ENCODE measurements around the gene RAB17. TPM values are rescaled to one million over a fixed set of nuclear protein-coding genes. Genes with fewer than 3 reads are reported as not detected.

Gene RAB17
- total RNA-seq, 1 donor from 2014 or later, result 6.1 TPM

DNA sequence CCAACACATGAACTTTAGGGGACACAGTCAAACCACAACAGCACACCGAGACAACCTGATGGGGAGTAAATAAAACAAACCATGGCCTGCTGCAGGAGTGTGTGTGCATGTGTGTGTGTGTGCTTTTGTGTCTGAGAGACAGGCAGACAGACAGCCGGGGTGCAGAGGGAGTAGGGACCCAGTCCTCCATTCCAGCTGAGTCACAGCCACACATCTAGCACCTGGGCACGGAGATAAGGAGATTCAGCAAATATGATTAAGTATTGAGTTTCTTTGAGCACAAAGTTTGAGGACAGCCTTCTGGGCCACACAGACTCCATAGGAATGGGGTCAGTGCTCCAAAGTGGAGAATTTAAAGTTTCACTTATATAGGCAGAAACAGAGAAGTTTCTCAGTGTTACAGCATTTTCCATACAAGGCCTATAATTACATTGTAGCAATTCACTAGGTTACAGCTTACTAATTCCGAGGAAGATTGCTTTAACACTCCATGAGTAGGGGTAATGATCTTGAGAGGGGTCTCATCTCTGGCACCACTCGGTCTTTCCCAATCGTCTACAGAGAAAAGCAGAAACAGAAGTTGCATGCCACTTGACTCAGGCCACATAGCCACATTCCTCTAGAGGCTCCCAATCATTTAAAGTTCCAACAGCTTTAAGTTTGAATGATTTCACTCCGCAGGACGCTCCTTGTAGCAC, 55.0 kb downstream of the RAB17 start:
- no peak for DNase-seq (ENCODE audit: low read depth)
- no peak for TF ChIP-seq CTCF (conservative IDR thresholded peaks at IDR 0.05; ENCODE audit: low read depth, low read length)

DNA sequence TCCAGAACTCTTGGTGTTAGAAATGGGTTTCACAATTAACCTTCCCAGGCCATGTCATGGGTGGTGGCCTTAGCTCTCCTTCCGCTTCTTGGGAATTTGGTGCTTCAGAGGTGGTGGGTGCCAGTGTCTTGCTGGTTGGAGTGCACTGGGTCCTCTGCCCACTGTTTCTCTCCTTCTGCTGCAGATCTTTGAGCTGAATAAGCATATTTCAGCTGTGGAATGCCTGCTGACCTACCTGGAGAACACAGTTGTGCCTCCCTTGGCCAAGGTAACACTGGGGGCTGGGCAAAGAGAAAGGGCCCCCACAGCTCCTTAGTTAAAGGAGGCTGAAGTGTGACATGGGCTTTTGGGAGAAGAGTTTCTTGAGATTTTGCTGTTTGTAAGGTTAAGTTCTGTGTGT, 56.2 kb downstream of the RAB17 start:
- TF ChIP-seq CTCF (conservative IDR thresholded peaks at IDR 0.05; ENCODE audit: low read depth, low read length), result no peak
- no peak for DNase-seq (ENCODE audit: low read depth)
- H3K4me3 ChIP-seq (ENCODE audit: low read depth, low read length), result no peak overlapping the region

More for the DNA sequence above, 55.0 kb downstream of the RAB17 start:
- H3K4me3 ChIP-seq (ENCODE audit: low read depth, low read length), result no peak overlapping the region

GRCh38 chr2:237533668-237534161, 56.8 kb downstream of the RAB17 start:
- DNase-seq (ENCODE audit: low read depth), result no peak
- H3K4me3 ChIP-seq (ENCODE audit: low read depth, low read length), result no peak overlapping the region
- no peak for TF ChIP-seq CTCF (conservative IDR thresholded peaks at IDR 0.05; ENCODE audit: low read depth, low read length)

DNA sequence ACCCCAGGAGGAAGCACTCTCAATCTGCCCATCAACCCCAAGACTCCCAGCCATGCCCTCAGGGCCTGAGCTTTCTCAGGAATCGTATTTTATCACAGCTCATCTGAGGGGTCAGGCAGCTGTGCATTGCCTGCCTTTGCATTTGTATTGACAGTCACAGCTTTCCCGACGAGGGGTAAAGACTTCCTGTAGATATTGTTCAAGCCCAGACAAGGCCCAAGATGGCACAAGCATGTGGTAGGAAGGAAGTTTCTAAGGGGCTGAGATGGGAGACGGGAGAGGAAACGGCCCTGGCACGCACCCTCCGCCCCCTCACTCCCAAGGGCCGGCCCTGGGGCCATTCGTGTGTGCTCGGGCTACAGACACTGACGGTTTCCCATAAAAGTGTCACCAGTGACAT, 58.4 kb downstream of the RAB17 start:
- no peak for DNase-seq (ENCODE audit: low read depth)
- no peak overlapping the region for H3K4me3 ChIP-seq (ENCODE audit: low read depth, low read length)
- no peak for TF ChIP-seq CTCF (conservative IDR thresholded peaks at IDR 0.05; ENCODE audit: low read depth, low read length)

DNA sequence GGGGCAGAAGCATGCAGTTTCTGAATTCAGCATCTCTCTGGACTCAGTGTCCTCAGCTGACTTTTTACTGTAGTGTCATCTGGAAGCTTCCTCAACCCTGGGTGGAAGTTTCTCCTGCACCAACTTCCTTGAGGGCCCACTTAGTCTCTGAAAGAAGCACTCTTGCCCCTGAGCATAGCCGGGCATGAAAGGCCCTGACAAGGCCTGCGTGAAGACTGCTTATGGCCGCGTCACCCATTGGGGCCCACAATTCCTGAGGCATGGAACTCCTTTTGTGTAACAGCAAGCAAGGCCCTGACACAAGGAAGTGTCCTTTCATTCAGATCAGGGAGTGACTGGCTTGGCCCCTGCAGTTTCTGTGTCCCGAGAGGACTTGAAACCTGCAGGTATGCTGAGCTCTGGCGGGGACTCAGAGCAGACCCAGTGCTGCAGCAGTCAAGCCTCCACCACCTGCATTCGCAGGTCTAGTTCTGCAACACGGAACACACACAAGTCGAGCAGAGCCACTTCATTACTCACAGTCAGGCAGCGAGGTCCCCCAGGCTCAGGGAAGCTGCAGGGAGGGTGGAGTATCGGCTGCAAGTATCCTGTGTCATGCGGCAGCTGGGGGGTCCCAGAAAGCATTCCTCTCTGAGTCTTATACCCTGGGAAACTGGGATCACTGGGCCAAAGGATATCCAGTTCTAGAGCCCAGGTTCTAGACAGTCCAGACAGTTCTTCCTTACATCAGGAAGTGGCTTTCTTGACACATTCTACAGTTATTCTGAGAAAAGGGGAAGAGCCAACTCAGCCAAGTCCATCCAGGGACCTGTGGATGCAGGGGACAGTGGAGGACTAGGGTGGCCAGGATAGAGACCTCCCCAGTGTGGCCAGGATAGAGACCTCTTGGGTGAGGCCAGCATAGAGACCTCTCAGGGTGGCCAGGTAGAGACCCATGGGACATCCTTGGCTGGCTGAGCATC, 59.8 kb downstream of the RAB17 start:
- DNase-seq (ENCODE audit: low read depth), result no peak
- H3K4me3 ChIP-seq (ENCODE audit: low read depth, low read length), result no peak overlapping the region
- no peak for TF ChIP-seq CTCF (conservative IDR thresholded peaks at IDR 0.05; ENCODE audit: low read depth, low read length)

- H3K4me3 ChIP-seq (ENCODE audit: low read depth, low read length), result no peak overlapping the region
- DNase-seq (ENCODE audit: low read depth), result no peak
- no peak for TF ChIP-seq CTCF (conservative IDR thresholded peaks at IDR 0.05; ENCODE audit: low read depth, low read length)
Measured at GRCh38 chr2:237529452-237530402, 60.8 kb downstream of the RAB17 start.

Data from epithelial cell of proximal tubule (primary cell).